ENCODE results near the gene TARP.
"Not testable (repeated sequence)": the region's sequence is repeated elsewhere in the genome, so short reads cannot be mapped to it uniquely, and the experiment has no call there.

TARP gene

DNA sequence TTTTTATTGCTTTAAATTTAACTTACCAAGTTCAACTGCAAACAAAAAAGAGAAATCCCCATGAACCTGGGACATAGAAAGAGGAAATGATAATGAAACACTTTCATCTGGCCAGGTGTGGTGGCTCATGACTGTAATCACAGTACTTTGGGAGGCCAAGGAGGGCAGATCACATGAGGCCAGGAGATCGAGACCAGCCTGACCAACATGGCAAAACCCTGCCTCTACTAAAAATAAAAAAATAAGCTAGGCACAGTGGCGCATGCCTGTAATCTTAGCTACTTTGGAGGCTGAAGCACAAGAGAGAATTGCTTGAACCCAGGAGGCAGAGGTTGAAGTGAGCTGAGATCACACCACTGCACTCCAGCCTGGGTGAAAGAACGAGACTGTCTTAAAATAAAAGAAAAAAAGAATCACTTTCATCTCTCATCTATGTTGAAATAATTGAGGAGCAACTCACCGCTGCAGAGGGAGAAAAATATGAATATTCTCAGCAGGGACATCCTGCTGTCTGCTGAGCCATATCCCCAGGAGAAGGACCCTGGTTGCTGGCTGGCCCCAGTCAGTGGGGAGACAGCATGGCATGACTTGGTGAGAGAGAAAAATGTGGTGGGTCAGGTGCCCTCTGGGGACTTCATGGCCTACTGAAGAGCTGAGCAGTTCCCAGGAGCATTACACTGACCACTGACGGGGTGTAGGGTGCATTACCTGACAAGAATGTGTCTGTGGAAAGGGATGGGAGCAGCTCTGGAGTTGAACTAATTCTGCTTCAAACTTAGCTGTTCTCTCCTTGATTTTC, 22.8 kb upstream of the TARP start:
- no peak for FAIRE-seq

DNA sequence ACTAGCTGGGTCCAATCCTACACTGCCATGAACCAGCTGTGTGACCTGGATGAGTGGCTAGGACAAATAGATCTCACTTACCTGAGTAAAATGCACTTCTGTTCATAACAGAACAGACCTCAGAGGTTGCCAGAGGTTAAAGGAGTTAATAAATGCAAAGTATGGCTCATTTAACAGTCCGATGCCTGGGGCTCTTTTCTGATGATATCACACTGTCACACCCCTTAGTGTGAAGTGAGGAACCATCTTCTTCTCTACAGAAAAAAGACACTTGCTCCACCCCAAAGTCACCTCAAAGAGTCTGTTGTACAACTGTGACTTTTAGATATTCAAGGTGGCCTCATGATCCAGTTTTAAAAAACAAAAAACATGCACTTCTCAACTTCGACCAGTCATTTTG, 21.5 kb upstream of the TARP start:
- FAIRE-seq: no peak

- no peak for FAIRE-seq
These were observed 19.0 kb upstream of the TARP start for GRCh38 chr7:38292442-38292841.

DNA sequence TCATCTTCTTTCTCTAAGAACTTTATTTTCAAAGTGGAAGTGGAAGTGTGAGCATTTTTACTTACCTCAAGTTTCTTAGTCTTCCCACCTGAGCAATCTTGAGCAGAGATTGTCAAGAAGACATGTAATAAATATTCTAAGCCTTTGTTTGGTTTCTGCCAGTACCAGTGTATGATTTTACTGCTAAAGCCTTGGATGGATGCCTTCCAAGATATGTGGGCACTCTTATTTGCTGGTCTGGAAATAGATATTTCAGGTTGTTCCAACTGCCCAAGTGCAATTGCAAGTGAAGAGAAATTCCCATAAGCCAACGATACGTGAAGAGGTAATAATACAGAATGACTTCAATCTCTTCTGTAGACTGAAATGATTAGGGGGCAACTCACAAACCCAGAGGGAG, 18.2 kb upstream of the TARP start:
- FAIRE-seq: no peak

- no peak for FAIRE-seq
These were observed 17.7 kb upstream of the TARP start for GRCh38 chr7:38291117-38291647.

DNA sequence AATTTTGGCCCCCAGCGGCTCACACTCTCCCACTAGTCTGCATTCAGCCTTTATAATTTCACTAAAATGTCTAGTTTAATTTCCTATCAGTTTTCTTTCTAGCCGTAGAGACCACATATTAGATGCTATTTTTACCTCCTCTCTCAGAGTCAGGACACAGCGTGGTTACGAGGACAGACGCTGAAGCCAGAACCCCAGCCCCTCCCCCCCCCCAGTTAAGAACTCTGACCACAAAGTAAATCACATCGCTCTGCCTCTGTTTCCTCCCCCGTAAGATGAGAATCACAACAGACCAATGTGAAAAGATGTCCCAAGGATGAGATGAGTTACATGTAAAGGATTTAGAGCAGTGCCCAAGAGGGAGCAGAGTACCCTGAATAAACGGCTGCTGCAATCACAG, 11.1 kb upstream of the TARP start:
- FAIRE-seq: no peak

DNA sequence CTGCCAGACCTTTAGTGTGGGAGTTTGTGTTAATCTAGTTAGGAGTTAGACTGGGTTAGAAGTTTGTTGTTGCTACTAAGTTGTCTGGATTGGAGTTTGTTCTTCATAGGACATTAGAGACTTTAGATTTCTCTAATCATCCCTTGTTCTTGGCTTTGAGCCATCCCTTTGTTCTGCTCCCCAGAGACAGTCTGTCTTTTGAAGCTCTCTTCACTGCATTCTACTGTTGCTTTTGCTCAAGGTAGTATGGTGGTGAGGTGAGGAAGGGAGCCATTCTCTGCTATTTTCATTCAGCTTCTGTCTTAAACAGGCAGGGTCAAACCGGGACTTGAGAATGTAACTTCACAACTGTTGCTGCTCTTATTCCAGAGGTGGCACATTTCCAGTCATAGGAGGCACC, 10.4 kb upstream of the TARP start:
- FAIRE-seq: no peak

- no peak for FAIRE-seq
These were observed 9.7 kb upstream of the TARP start for GRCh38 chr7:38283107-38283506.

- no peak for FAIRE-seq
These were observed 8.6 kb upstream of the TARP start for GRCh38 chr7:38282081-38282480.

- no peak for FAIRE-seq
These were observed 7.8 kb upstream of the TARP start for GRCh38 chr7:38281266-38281665.

- no peak for FAIRE-seq
These were observed 7.3 kb upstream of the TARP start for GRCh38 chr7:38280707-38281106.

DNA sequence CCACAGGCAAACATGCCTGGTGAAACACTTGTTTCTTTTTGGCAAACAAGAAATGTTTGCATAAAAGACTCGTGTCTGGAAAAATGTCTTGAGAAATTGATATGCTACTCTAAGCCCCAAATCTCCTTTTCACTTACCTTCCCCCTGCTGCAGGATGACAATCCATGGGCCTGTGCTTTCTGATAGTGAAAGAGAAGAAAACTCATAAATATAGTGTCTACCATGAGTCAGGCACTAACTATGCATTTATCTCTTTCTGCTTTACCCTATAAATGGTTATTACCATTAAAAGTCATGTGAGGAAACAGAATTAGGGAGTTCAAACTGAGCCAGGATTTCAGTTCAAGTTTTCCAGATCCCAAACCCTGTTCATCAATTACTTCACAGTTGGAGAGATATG, 6.6 kb upstream of the TARP start:
- FAIRE-seq: no peak

- FAIRE-seq: no peak
These were observed 2.9 kb upstream of the TARP start for GRCh38 chr7:38276096-38276877.

DNA sequence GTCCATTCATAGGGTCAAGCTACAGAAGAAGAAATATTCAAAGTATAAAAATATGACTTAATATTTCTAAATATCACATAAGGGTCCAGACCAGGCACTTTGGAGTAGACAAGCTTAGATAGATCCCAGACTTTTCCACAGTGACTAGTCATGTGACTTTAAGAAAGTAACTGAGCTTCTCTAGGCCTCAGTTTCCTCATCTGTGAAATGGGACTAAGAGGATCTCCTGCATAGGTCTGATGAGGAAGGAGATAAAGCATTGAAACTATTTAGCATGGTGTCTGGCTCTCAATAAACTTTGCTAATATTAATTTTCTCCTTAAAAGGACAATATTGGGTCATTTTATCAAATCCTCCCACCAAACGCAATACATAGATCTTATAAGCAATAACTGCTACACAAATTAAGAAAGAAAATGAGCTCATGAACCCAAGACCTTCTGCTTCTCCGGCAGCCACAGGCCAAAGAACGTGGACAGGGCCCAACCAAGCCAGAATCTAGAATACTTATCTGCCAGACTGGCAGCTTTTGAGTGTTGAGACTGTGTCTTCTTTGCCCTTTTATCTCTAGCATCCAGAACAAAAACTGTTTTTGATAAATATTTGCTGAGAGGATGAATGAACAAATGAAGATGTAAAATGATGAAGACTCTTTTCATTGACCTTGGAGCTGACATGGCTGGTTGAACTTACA, 1.6 kb upstream of the TARP start:
- FAIRE-seq: no peak

DNA sequence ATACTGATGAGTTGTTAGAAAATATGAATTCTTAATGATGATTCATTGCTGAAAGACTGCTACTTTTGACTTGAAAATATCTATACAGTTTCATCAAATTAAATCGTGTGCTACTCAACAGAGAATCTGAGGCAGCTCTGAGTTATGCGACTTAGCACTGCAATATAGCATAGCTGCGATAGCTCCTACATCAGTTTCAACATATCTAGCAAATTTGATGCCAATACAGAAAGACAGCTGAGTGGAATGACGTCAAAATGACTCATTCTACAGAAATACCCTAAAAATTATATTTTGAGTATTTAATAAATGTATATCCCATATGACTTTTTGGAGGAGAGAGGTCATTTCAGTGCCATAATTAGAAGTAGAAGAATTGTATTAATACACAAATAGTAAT, 1.1 kb upstream of the TARP start:
- FAIRE-seq: no peak

DNA sequence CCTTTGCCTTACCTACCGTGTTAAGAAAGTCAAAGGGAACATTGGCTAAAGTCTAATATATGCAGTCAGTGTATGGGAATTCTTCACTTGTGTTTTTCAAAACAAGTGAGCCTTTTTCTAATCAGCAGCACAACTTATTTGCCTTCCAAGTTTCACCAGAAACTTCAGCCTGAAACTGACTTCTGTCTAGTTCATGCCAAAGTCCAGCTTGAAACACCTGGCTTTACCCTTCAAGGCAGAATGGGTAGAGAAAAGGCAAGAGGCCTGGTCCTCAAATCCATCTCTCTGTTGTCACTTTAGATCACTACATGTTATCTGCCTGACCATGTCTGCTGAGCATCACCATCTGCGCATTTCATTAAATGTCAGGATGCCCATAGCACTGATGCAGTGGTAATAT, 3.0 kb downstream of the TARP start:
- FAIRE-seq: not testable (repeated sequence)

- not testable (repeated sequence) for FAIRE-seq
These were observed 3.6 kb downstream of the TARP start for GRCh38 chr7:38269704-38270346.

GRCh38 chr7:38265958-38266357, 7.5 kb downstream of the TARP start:
- FAIRE-seq: not testable (repeated sequence)

DNA sequence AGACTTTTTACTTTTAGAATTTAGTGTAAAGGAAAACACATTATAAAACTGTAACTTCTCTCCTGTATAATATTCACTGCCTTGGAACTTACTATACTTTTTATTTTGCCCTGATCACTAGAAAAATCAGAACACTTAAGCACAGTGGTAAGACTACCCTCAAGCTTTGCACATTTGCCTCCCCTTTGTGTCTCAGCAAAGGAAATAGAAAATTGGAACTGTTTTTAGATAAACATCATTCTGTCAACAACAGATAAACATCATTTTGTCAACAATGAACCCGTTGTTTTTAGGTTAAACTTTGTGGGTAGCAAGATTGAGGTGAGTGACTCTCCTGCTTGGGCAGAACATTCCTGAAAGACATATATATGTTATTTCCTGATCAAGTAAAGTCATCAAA, 8.8 kb downstream of the TARP start:
- not testable (repeated sequence) for FAIRE-seq

GRCh38 chr7:38263274-38263673, 10.2 kb downstream of the TARP start:
- not testable (repeated sequence) for FAIRE-seq

DNA sequence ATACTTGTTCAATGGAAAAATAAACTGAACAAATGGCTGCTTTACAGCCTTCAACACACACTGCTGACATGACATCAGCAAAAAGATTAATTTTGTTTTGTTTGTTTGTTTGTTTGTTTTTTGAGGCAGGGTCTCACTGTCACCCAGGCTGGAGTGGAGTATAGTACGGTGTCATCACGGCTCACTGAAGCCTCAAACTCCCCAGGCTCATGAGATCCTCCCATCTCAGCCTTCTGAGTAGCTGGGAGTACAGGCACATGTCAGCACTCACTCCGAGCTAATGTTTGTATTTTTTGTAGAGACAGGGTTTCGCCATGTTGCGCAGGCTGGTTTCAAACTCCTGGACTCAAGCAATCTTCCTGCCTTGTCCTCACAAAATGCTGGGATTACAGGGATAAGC, 10.9 kb downstream of the TARP start:
- no peak for FAIRE-seq

DNA sequence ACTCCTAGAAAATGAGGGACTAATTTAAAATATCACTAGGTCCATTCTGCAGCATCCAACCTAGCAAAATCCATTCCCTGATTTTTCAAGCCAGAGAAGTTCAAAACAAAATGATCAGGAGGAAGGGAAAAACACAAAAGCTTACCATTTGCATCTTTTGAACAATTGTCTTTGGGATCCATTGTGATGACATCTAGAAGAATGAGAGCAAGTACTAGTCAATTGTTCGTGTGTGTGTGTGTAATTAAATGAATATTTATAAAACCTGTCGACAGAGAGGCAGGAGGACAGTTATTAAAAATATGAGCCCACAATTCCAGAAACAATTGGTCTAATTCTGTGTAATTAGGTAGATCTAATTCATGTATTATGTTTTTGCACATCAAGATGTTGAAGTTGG, 11.4 kb downstream of the TARP start:
- not testable (repeated sequence) for FAIRE-seq

DNA sequence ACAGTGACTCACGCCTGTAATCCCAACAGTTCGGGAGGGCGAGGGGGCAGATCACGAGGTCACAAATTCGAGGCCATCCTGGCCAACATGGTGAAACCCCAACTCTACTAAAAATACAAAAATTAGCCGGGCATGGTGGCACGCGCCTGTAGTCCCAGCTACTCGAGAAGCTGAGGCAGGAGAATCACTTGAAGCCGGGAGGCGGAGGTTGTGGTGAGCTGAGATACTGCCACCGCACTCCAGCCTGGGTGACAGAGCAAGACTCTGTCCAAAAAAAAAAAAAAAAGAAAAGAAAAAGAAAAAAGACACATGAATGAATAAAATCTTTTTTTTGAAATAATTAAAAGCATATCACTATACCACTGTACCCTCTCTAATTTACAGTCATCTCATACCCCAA, 11.8 kb downstream of the TARP start:
- FAIRE-seq: not testable (repeated sequence)
